Measurements from ENCODE around the gene HSF2BP.

HSF2BP gene

DNA sequence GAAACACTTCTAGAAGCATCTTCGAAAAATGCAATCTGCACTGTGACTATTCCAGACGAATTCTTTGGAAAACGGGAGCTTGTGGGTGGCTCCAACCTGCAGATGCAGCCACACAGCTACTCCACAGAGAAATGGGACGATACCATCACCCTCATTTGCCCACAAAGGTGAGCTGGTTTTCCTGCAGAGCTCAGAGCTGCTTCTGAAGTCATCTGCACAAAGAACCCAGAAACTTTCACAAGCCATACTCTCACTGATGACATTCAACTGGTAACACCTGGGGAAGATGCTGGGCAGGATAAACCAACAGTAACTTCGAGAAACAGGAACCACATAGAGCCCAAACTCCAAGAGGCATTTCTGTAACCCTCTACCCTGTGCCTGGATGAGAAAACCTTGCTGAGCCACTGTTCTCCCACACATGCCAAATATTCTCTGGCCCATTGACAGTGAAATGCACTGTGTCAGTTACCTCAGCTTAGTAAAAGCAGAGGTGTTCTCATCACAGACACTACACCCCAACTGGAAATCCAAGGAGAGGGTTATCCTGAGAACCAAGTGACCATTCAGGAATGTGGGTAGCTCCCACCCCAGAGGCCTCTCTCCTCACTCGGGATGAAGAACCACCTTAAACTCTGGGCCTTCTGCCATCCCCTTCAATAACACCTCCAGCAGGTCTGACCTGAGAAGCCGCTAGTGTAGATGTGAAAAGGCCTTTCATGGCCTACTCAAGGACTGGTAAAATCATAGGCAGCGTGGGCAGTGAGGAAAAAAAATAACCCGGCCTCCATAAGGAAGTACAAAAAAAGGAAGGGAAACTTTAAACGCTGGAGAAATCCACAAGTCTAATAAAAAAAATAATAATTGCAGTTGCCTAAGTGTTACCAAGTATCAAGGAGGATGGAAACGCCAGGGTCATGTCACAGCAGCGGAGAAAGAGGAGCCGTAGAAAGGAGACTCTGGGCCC lies 56.7 kb downstream of the HSF2BP start:
- Mint-ChIP-seq H3K4me3 (no peak overlapping the region), H3K4me1 (peaks cover 19% of the 10 kb centered on the region), H3K27ac (no peak overlapping the region), H3K36me3 (ENCODE audit: low read depth) (no peaks in the 10 kb centered on the region), H3K9me3 (no peaks in the 10 kb centered on the region), H3K27me3 (ENCODE audit: low read depth) (no peaks in the 10 kb centered on the region)
- TF ChIP-seq, protein P1, sequence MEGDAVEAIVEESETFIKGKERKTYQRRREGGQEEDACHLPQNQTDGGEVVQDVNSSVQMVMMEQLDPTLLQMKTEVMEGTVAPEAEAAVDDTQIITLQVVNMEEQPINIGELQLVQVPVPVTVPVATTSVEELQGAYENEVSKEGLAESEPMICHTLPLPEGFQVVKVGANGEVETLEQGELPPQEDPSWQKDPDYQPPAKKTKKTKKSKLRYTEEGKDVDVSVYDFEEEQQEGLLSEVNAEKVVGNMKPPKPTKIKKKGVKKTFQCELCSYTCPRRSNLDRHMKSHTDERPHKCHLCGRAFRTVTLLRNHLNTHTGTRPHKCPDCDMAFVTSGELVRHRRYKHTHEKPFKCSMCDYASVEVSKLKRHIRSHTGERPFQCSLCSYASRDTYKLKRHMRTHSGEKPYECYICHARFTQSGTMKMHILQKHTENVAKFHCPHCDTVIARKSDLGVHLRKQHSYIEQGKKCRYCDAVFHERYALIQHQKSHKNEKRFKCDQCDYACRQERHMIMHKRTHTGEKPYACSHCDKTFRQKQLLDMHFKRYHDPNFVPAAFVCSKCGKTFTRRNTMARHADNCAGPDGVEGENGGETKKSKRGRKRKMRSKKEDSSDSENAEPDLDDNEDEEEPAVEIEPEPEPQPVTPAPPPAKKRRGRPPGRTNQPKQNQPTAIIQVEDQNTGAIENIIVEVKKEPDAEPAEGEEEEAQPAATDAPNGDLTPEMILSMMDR (IDR thresholded peaks at IDR 0.05; ENCODE audit: unreplicated experiment in 3 of 3), result no peak

DNA sequence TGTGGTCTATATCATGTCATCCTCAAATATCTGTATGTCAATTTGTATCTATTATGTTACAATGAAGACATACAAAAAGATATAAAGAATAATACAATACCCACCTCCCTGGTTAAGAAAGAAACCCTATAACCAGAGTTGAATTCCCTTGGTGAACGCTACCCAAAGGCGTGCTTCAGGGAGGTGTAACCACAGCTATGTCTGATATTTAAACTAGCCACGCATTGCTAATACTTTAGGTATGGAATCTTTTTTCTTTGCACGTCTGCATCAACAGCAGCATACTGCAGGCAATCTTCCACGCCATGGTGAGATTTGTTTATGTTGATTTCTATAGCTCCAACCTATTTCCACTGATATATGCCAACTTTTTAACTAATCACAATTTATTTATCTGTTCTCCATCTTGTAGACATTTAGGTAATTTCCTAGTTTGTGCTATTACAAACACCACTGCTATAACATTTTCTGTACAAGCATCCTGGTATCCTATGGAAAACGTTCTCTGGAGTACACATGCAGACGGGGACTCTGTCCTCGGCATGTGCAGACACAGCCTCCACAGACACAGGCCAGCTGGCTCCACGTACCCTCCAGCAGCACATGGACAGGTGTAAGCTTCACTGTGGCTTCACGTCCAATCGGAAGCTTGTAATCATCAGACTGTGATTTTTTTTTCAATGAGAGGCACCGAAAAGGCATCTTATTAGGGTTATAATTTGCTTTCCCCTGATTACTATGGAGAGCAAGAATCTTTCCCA lies 58.5 kb downstream of the HSF2BP start:
- TF ChIP-seq, protein P1 (IDR thresholded peaks at IDR 0.05; ENCODE audit: unreplicated experiment in 3 of 3), result no peak
- H3K36me3 Mint-ChIP-seq (ENCODE audit: low read depth), result no peaks in the 10 kb centered on the region
- H3K27ac Mint-ChIP-seq, result peak overlapping the region in 2 of 3 experiments; percentile 11 to 62
- no peaks in the 10 kb centered on the region for H3K27me3 Mint-ChIP-seq (ENCODE audit: low read depth)
- peaks cover 19% of the 10 kb centered on the region for H3K4me1 Mint-ChIP-seq
- no peaks in the 10 kb centered on the region for H3K9me3 Mint-ChIP-seq
- H3K4me3 Mint-ChIP-seq, result no peak overlapping the region

DNA sequence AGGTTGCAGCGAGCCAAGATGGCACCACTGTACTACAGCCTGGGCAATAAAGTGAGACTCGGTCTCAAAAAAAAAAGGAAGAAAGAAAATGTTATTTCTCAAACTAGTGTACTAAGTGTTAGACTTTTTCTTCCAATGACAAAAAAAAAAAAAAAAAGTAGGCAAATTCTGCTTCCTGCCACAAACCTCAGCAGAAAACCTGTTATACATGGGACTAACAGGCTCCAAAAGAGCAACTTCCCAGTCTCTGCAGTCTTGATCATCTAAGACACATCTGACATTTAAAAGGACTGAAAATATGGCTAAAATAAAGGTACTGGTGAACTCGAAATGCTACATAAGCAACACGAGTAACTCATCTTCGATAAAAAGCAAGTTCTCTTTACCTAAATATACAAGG lies 59.6 kb downstream of the HSF2BP start:
- TF ChIP-seq, protein P1 (IDR thresholded peaks at IDR 0.05; ENCODE audit: unreplicated experiment in 3 of 3), result no peak
- Mint-ChIP-seq H3K9me3 (peaks cover 2% of the 10 kb centered on the region), H3K27me3 (ENCODE audit: low read depth) (no peaks in the 10 kb centered on the region), H3K36me3 (ENCODE audit: low read depth) (peaks cover 3% of the 10 kb centered on the region), H3K4me1 (peaks cover 19% of the 10 kb centered on the region), H3K27ac (peak overlapping the region in 1 of 3 experiments; percentile 13), H3K4me3 (no peak overlapping the region)

DNA sequence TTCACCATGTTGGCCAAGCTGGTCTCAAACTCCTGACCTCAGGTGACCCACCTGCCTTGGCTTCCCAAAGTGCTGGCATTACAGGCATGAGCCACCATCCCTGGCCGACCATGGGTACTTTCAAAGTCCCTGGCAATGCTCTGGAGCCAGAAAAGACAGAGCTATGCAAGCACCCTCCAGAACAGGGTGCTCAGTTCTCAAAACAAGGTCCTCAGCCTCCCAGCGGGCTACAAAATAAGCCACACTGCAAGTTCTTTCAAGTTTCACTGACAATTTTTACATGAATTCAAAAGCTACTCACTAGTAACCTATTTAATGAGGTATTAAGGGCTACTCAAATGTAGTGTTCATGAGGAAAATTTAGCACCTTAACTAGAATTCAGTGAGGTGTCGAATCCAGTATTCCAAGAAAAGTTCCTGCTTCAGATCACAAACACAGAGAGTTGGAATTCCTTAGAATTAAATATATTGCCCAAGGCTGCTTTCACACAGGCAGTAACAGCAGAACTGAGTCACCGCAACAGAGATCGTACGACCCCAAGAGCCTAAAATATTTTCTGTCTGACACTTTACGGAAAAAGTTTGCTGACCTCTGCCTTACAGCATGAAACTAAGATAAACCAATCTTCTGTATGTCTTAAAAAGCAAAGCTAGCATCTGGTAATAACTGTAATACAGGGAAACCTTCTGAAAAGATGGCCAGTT lies 60.7 kb downstream of the HSF2BP start:
- H3K27me3 Mint-ChIP-seq (ENCODE audit: low read depth), result no peaks in the 10 kb centered on the region
- no peak overlapping the region for H3K4me3 Mint-ChIP-seq
- no peak overlapping the region for H3K27ac Mint-ChIP-seq
- peaks cover 2% of the 10 kb centered on the region for H3K9me3 Mint-ChIP-seq
- H3K4me1 Mint-ChIP-seq, result peaks cover 22% of the 10 kb centered on the region
- TF ChIP-seq, protein P1 (IDR thresholded peaks at IDR 0.05; ENCODE audit: unreplicated experiment in 3 of 3), result no peak
- peaks cover 3% of the 10 kb centered on the region for H3K36me3 Mint-ChIP-seq (ENCODE audit: low read depth)

DNA sequence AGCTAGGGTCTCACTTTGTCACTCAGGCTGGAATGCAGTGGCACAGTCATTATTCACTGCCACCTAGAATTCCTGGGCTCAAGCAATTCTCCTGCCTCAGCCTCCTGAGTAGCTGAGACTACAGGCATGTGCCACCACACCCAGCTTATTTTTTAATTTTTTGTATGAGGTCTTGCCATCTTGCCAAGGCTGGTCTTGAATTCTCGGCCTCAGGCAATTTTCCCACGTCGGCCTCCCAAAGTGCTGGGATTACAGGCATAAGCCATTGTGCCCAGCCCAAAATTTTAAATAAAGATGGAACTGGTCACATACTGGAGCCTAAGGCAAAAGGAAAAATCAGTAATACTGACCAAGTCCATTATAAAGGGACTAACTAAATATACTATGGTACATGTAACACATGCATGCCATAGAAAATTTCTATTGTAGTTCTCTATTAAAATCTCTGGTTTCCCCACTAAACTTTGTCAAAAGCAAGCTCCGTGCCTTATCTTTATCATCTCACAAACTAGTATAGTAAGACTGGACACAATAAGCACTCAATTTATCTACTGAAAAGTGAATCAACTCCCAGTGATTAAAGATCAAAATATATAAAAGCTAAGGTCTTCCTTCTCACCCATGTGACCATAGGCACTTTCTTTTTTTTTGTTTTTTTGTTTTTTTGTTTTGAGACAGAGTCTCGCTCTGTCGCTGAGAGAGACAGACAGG lies 61.6 kb downstream of the HSF2BP start:
- no peaks in the 10 kb centered on the region for H3K27me3 Mint-ChIP-seq (ENCODE audit: low read depth)
- TF ChIP-seq, protein P1 (IDR thresholded peaks at IDR 0.05; ENCODE audit: unreplicated experiment in 3 of 3), result no peak
- H3K9me3 Mint-ChIP-seq, result peaks cover 2% of the 10 kb centered on the region
- H3K36me3 Mint-ChIP-seq (ENCODE audit: low read depth), result peaks cover 3% of the 10 kb centered on the region
- H3K4me3 Mint-ChIP-seq, result no peak overlapping the region
- peaks cover 31% of the 10 kb centered on the region for H3K4me1 Mint-ChIP-seq
- H3K27ac Mint-ChIP-seq, result no peak overlapping the region
